Measurements from ENCODE around the gene ELAVL3. TPM values are rescaled to one million over a fixed set of nuclear protein-coding genes. Genes with fewer than 3 reads are reported as not detected.

The ELAVL3 gene
- total RNA-seq, 1 donor from 2014 or later: 0.66 TPM

DNA sequence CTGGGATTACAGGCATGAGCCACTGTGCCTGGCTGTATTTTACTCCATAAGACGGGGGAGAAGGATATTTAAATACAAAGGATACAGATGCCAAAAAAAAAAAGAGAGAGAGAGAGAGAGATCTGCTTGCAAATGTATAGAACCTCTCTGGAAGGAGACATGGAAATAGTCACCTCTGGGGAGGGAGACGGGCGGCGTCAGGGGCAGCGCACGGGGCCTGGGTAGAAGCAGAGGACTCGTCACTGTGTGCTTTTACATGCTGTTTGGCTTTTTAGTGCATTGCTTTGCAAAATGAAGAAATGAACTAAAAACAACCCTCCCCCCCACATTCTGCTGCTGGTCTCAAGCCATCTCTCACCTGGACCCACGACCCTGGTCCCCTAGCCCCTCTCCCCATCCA is 29.6 kb upstream of the ELAVL3 start:
- H3K27ac ChIP-seq (replicated peaks): no peak overlapping the region
- H3K4me1 ChIP-seq: peaks cover 8% of the 10 kb centered on the region
- no peak overlapping the region for H3K4me3 ChIP-seq
- intact Hi-C loops (cut with micrococcal nuclease): no loop called here
- TF ChIP-seq, protein P1, sequence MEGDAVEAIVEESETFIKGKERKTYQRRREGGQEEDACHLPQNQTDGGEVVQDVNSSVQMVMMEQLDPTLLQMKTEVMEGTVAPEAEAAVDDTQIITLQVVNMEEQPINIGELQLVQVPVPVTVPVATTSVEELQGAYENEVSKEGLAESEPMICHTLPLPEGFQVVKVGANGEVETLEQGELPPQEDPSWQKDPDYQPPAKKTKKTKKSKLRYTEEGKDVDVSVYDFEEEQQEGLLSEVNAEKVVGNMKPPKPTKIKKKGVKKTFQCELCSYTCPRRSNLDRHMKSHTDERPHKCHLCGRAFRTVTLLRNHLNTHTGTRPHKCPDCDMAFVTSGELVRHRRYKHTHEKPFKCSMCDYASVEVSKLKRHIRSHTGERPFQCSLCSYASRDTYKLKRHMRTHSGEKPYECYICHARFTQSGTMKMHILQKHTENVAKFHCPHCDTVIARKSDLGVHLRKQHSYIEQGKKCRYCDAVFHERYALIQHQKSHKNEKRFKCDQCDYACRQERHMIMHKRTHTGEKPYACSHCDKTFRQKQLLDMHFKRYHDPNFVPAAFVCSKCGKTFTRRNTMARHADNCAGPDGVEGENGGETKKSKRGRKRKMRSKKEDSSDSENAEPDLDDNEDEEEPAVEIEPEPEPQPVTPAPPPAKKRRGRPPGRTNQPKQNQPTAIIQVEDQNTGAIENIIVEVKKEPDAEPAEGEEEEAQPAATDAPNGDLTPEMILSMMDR (IDR thresholded peaks at IDR 0.05; ENCODE audit: borderline replicate concordance): no peak
- no peaks in the 10 kb centered on the region for H3K27me3 ChIP-seq (ENCODE audit: low read depth)
- no peaks in the 10 kb centered on the region for H3K9me3 ChIP-seq (replicated peaks)
- H3K36me3 ChIP-seq: peaks cover 51% of the 10 kb centered on the region
- DNase-seq: no peak

DNA sequence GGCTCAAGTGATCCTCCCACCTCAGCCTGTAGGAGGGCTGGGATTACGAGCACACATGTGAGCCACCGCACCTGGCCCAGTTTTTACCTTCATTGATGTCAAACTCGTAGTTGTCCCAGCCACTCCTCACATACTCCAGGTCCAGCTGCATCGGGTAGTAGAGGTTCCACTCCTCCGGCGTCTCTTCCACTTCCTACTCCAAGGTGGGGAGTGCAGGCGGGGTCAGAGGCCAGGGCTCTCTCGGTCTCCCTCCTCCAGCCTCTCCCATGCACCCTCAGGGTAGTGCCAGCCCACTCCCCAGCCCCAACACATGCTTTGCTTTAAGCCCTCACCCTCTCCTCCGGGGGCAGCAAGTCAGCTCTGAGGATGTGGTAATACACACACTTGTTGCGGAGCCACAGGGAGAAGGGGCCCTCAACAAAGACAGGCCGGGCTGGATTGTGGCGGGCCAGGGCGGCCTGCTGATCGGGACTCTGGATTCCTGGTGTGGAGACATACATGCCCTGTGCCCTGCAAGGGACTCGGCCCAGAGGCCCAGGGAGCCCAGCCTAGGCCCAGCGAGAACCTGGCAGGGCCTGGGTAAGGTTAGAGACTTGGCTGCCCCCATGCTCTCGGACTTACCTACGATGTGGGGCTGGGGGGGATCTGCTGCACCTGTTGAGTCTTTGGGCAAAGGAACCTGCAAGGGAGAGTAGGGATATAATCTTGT is 26.7 kb upstream of the ELAVL3 start:
- Histone ChIP-seq H3K4me3 (no peak overlapping the region), H3K27me3 (ENCODE audit: low read depth) (no peaks in the 10 kb centered on the region), H3K27ac (replicated peaks) (no peak overlapping the region), H3K4me1 (peaks cover 17% of the 10 kb centered on the region), H3K9me3 (replicated peaks) (no peaks in the 10 kb centered on the region), H3K36me3 (peaks cover 24% of the 10 kb centered on the region)
- TF ChIP-seq, protein P1 (IDR thresholded peaks at IDR 0.05; ENCODE audit: borderline replicate concordance): no peak
- intact Hi-C loops (cut with micrococcal nuclease): no loop called here
- no peak for DNase-seq

DNA sequence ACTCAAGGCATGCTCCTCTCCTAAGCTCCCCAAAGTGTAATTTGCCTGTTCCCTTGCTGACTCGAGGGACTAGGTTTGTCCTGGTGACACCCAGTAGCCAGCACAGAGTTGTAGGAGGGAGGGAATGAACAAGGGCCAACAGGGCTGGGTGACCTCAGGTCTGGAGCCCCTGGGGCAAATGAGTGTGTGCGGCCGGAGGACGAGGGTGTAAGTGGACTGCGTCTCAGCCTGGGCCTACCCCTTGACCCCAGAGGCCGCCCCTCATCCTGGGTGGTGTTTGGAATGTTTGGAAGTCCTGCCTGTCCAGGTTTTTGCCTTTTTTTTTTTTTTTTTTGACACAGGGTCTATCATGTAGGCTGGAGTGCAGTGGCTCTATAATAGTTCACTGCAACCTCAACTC is 26.1 kb upstream of the ELAVL3 start:
- no peaks in the 10 kb centered on the region for H3K27me3 ChIP-seq (ENCODE audit: low read depth)
- TF ChIP-seq, protein P1 (IDR thresholded peaks at IDR 0.05; ENCODE audit: borderline replicate concordance): no peak
- H3K9me3 ChIP-seq (replicated peaks): no peaks in the 10 kb centered on the region
- peaks cover 17% of the 10 kb centered on the region for H3K4me1 ChIP-seq
- no peak for DNase-seq
- no peak overlapping the region for H3K27ac ChIP-seq (replicated peaks)
- intact Hi-C loops (cut with micrococcal nuclease): no loop called here
- peaks cover 19% of the 10 kb centered on the region for H3K36me3 ChIP-seq
- H3K4me3 ChIP-seq: no peak overlapping the region

DNA sequence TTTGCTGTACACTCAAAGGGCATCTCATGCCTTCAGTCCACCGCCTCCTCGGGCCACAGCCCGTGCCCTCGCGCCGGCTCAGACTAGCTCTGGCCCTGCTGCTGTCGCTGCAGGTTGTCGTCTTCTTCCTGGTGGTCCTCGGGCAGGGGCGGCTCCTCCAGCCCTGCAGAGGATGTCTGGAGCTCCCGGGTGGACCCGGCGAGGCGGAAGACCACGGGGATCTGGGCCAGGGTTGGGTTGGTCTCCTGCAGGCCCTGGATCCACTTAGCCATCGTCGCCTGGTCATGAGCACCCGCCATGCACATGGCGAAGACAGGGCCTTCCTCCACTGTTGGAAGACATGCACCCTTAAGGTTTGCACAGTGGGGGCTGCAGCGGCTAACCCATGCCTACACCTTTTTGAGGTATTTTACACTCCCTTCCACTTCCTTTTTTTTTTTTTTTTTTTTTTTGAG is 25.3 kb upstream of the ELAVL3 start:
- Histone ChIP-seq H3K27ac (replicated peaks) (peak overlapping the region; percentile 96), H3K4me1 (peaks cover 17% of the 10 kb centered on the region)
- DNase-seq: no peak

DNA sequence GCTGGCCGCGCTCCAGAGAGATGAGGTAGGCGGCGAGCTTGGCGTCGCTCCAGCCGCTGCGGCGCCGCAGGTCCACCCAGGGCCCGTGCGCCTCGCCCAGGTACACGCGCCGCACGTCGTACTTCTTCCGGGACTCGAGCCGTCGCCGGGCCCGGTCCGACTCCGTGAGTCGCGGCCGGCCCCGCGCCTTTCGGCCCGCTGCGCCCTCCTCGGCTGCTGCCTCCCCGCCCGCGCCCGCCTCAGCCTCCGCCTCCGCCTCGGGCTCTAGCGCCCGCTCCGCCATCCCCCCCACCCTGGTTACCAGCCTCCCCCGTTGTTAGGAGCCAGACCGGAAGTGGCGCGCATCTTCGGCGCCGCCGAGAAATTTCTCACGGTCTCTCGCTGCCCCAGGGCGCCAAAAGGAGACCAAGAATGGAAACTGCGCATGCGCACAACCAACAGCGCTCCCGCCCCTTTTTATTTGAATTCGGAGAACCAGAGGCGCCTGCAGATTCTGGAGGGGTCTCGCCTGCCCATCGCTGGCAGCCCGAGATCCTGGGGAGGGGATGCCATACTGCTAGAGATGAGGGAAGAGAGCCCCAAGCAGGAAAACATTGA is 24.8 kb upstream of the ELAVL3 start, which contains the start of gene ZNF653:
ZNF653 (minus strand) TSS at position 336 of the 597 bp plus-strand sequence; CDS start at position 283, 53 bp downstream.
- peak; percentile 92 for DNase-seq
- peaks cover 17% of the 10 kb centered on the region for H3K4me1 ChIP-seq
- peak within 1 kb of the TSS; percentile 83 for H3K4me3 ChIP-seq
- intact Hi-C loops (cut with micrococcal nuclease): no loop called here
- H3K27ac ChIP-seq (replicated peaks): peak within 1 kb of the TSS; percentile 96
- H3K36me3 ChIP-seq: peaks cover 8% of the 10 kb centered on the region
- no peaks in the 10 kb centered on the region for H3K9me3 ChIP-seq (replicated peaks)
- H3K27me3 ChIP-seq (ENCODE audit: low read depth): no peaks in the 10 kb centered on the region
- TF ChIP-seq, protein P1 (IDR thresholded peaks at IDR 0.05; ENCODE audit: borderline replicate concordance): no peak

More for the DNA sequence above, 25.3 kb upstream of the ELAVL3 start:
- peaks cover 10% of the 10 kb centered on the region for H3K36me3 ChIP-seq
- no peaks in the 10 kb centered on the region for H3K9me3 ChIP-seq (replicated peaks)
- no peaks in the 10 kb centered on the region for H3K27me3 ChIP-seq (ENCODE audit: low read depth)
- intact Hi-C loops (cut with micrococcal nuclease): no loop called here
- TF ChIP-seq, protein P1 (IDR thresholded peaks at IDR 0.05; ENCODE audit: borderline replicate concordance): no peak
- peak overlapping the region; percentile 83 for H3K4me3 ChIP-seq
